Neutrophil (primary cell): Measurements from ENCODE around the gene NFKB1.

Source experiments
- H3K27ac ChIP-seq: fragments of 200-600 bp; sonication (generic); 2 replicates; pipeline ENCODE4 v1.5.1; 2016; ENCODE audit warnings: mild to moderate bottlenecking, moderate library complexity
- H3K27me3 ChIP-seq: fragments of 200-600 bp; sonication (generic); 2 replicates; pipeline ENCODE4 v1.6.0; 2016; ENCODE audit warnings: mild to moderate bottlenecking
- H3K36me3 ChIP-seq: fragments of 200-600 bp; sonication (generic); 2 replicates; pipeline ENCODE4 v1.5.1; 2017
- H3K4me1 ChIP-seq, 2 experiments: fragments of 200-600 bp in 1 of 2; sonication (generic) in 1 of 2; 1 replicate in 1 of 2; 2 replicates in 1 of 2; pipeline versions ENCODE4 v1.5.1 to v1.6.1; 2013 to 2016; ENCODE audit warnings: low read depth in 1 of 2, low read length in 1 of 2, mild to moderate bottlenecking in 1 of 2, moderate library complexity in 1 of 2; ENCODE audit not compliant: control insufficient read depth in 1 of 2, insufficient read depth in 1 of 2
- H3K4me3 ChIP-seq, 2 experiments: fragments of 200-600 bp in 1 of 2; sonication (generic) in 1 of 2; 1 replicate in 1 of 2; 2 replicates in 1 of 2; pipeline ENCODE4 v1.5.1; 2013 to 2016; ENCODE audit warnings: low read depth in 1 of 2, low read length in 1 of 2, mild to moderate bottlenecking in 1 of 2, moderate library complexity in 1 of 2
- H3K9me3 ChIP-seq: fragments of 200-600 bp; sonication (generic); 2 replicates; pipeline ENCODE4 v1.5.1; 2016
- CTCF ChIP-seq: fragments of 200-600 bp; sonication (generic); IDR thresholded peaks from 2 replicates; pipeline ENCODE4 v1.5.1; 2016; ENCODE audit warnings: antibody characterized with exemption

NFKB1 gene

GRCh38 chr4:102500352-102500695 lies 835 bp upstream of the NFKB1 start:
- Histone ChIP-seq H3K4me1 (peaks cover 37 to 39% of the 10 kb centered on the region in 2 experiments), H3K27me3 (no peaks in the 10 kb centered on the region), H3K4me3 (peak overlapping the region; percentile 70 to 90), H3K9me3 (no peaks in the 10 kb centered on the region), H3K27ac (peak overlapping the region; percentile 97), H3K36me3 (no peaks in the 10 kb centered on the region)
- no peak for TF ChIP-seq CTCF

- TF ChIP-seq CTCF: no peak
- H3K27me3 ChIP-seq: no peaks in the 10 kb centered on the region
- peak overlapping the region; percentile 97 for H3K27ac ChIP-seq
Observed at GRCh38 chr4:102501447-102501696, 213 bp downstream of the NFKB1 start.

GRCh38 chr4:102502543-102502818 lies 1.3 kb downstream of the NFKB1 start:
- Histone ChIP-seq H3K4me3 (peak overlapping the region; percentile 77 to 90), H3K36me3 (no peaks in the 10 kb centered on the region), H3K27me3 (no peaks in the 10 kb centered on the region), H3K9me3 (no peaks in the 10 kb centered on the region), H3K27ac (peak overlapping the region; percentile 97), H3K4me1 (peaks cover 39 to 43% of the 10 kb centered on the region in 2 experiments)
- no peak for TF ChIP-seq CTCF

More at GRCh38 chr4:102501447-102501696, 213 bp downstream of the NFKB1 start:
- Histone ChIP-seq H3K4me1 (peaks cover 39 to 43% of the 10 kb centered on the region in 2 experiments), H3K4me3 (peak overlapping the region; percentile 77 to 90), H3K36me3 (no peaks in the 10 kb centered on the region), H3K9me3 (no peaks in the 10 kb centered on the region)

GRCh38 chr4:102503301-102503746 lies 2.2 kb downstream of the NFKB1 start:
- Histone ChIP-seq H3K4me3 (peak overlapping the region; percentile 77 to 90), H3K27ac (peak overlapping the region; percentile 97)

GRCh38 chr4:102503831-102504786 lies 3.0 kb downstream of the NFKB1 start:
- peaks cover 39 to 43% of the 10 kb centered on the region in 2 experiments for H3K4me1 ChIP-seq
- peak overlapping the region; percentile 97 for H3K27ac ChIP-seq
- no peaks in the 10 kb centered on the region for H3K27me3 ChIP-seq
- H3K36me3 ChIP-seq: no peaks in the 10 kb centered on the region
- TF ChIP-seq CTCF: no peak
- H3K9me3 ChIP-seq: no peaks in the 10 kb centered on the region
- peak overlapping the region; percentile 77 to 90 for H3K4me3 ChIP-seq

More at GRCh38 chr4:102503301-102503746, 2.2 kb downstream of the NFKB1 start:
- Histone ChIP-seq H3K9me3 (no peaks in the 10 kb centered on the region), H3K27me3 (no peaks in the 10 kb centered on the region), H3K36me3 (no peaks in the 10 kb centered on the region), H3K4me1 (peaks cover 39 to 43% of the 10 kb centered on the region in 2 experiments)
- TF ChIP-seq CTCF: no peak
